GM12892 (cell line): Measurements from ENCODE around the gene SDHA.

ENCODE experiments used
- POLR2A ChIP-seq: IDR thresholded peaks from 2 replicates; pipeline ENCODE4 v1.6.1; 2011; ENCODE audit warnings: low read depth, low read length, control low read depth
- POLR2AphosphoS5 ChIP-seq: IDR thresholded peaks from 2 replicates; pipeline ENCODE4 v1.6.1; 2011; ENCODE audit warnings: low read depth, low read length, control low read depth
- TAF1 ChIP-seq: IDR thresholded peaks from 2 replicates; pipeline ENCODE4 v1.6.1; 2011; ENCODE audit warnings: low read depth, mild to moderate bottlenecking, control low read depth, low read length, borderline replicate concordance

DNA sequence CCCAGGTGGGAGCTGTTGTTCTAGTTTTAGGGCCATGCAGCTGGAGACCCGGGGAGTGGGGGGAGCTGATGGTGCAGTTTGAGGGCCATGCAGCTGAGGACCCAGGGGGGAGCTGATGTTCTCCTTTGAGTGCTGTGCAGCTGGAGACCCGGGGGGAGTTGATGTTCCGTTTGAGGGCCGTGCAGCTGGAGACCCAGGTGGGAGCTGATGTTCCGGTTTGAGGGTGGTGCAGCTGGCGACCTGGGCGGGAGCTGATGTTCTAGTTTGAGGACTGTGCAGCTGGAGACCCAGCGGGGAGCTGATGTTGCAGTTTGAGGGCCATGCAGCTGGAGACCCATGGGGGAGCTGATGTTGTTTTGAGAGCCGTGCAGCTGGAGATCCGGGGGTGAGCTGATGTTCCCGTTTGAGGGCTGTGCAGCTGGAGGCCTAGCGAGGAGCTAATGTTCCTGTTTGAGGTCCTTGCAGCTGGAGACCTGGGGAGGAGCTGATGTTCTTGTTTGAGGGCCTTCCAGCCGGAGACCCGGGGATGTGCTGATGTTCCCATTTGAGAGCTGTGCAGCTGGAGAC lies 68.0 kb downstream of the SDHA start:
- no peak for TF ChIP-seq POLR2AphosphoS5
- no peak for TF ChIP-seq POLR2A
- TF ChIP-seq TAF1: no peak
